AG08396 (cell line): ENCODE measurements around the gene PHF3.
A peak's percentile ranks its signal among the peaks of the same experiment; 100 is the strongest.

Experiments
- DNase-seq: peaks from one replicate; pipeline ENCODE4 v3.0.0; 2012; ENCODE audit warnings: low spot score, mixed read lengths

The PHF3 gene

DNA sequence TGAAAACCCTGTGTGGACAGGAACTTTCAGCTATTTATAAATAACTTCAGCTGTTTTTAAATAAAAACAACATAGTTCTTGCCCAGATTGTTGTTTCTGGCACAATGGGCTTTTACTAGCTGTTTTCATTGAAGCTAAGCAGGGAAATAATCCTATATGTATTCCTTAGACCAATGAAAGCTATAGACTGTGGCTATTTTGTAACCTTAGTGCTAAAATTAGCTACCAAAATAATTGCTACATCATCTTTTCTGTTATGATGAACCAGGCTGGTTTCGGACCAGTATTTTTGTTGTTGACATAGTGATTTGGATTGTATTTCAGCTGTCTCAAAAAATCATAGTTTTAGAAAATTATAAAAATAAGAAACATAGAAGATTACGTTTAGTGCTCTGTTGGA is 13.7 kb downstream of the PHF3 start:
- DNase-seq: no peak

DNA sequence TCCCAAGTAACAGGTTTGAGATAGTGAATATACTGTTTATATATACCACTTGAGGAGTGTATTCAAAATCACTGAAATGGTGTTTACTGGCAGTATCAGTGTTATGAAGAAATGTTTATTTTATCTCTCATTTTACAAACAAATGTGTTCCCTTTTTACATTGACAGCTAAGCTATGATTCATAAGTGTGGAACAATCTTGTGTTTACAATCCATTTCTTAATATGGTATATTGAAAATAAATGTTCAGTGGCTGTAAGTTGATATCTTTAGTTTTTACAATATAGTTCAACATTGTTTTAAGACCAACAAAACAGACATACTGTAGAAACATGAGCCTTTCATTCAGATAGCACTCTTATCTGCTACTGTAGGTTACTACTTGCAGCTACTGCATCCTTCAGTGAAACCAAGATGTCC is 14.3 kb downstream of the PHF3 start:
- no peak for DNase-seq

DNA sequence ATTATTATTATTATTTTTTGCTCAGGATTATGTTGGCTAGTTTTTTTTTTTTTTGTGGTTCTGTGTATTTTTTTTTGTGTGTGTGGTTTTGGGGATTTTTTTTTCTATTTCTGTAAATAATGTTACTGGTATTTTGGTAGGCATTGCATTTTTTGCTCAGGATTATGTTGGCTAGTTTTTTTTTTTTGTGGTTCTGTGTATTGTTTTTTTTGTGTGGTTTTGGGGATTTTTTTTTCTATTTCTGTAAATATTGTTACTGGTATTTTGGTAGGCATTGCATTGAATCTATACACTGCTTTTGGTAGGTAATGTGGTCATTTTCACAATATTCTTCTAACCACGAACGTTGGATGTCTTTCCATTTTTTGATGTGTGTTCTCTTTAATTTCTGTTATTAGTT is 17.4 kb downstream of the PHF3 start:
- no peak for DNase-seq

DNA sequence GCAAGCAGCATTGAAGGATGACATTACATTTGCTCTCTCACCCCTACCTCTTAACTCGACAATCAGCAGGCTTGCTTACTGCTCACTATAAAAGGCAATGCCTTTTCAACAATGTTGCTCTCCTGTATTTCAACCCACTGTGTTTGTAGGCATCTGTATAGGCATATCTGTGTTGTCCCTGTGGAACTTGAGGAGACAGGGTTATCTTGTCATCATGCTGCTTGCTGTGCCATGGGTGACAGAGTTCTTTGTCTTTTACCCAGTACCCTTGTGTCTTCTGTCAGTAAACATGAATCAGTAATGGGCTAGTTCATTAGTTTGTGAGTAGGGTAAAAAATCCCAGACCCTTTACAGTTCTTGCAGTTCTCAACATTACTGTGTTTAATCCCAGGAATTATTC is 25.2 kb downstream of the PHF3 start:
- DNase-seq: no peak

DNA sequence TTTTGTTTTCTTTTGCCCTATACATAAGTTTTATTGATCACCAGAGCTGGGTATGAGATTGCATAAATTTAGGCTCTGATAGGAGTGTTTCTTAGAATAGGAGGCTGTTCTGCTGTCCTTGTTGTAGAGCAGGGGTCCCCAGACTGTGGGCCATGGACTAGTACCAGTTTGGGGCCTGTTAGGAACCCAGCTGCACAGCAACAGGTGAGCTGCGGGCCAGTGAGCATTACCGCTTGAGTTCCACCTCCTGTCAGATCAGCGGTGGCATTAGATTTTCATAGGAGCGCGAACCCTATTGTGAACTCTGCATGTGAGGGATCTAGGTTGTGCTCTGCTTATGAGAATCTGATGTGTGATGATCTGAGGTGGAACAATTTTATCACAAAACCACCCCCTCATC is 26.2 kb downstream of the PHF3 start:
- no peak for DNase-seq

DNA sequence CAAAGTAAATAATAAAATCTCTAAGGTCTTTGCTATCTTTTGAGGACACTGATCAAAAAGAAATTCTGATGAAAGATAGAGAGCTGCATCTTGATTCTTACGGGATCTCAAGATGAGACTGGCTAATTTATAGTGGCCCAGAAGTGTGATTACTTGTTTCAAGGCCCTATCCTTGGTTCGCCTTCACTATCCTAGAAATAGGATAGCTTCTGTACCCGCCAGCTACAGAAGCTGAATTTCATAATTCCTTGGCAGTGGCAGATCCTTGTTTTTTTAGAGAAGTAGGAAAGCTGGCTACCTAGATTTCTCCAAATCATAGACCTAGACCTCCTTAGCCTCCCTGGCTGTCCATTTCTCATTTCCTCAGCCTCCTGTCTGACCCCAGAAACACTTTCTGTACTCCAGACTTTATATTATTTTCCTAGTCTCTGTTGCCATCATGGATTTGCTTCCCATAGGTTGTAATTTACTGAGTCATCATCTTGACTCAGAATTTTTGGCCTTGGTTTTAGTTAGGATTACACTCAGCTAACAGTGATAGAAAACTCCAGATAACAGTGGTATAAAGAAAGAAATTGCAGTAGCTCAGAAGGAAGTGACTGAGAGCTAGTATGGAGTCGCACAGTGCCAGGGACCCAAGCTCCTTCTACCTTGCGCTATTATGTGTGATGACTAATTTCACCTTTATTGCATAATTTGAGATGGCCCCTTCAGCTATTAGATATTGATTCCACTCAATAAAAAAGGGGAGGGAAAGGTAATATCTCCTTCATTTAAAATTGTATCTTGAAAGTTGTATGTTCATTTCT is 27.7 kb downstream of the PHF3 start:
- DNase-seq: peak; percentile 21

DNA sequence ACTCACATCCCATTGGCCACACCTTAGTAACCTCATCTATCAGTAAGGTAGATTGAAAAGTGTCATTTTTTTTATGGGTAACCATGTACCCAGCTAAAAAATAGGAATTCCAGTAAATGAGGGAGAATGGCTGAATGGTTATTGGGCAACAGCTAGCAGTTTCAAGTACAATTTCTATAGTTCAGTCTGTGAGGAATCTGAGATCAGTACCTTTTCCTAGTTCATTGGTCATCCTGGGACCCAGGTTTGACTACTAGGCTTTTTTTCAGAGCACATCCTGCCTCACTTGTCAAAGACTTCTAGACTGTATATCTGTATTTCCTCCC is 28.3 kb downstream of the PHF3 start:
- no peak for DNase-seq

DNA sequence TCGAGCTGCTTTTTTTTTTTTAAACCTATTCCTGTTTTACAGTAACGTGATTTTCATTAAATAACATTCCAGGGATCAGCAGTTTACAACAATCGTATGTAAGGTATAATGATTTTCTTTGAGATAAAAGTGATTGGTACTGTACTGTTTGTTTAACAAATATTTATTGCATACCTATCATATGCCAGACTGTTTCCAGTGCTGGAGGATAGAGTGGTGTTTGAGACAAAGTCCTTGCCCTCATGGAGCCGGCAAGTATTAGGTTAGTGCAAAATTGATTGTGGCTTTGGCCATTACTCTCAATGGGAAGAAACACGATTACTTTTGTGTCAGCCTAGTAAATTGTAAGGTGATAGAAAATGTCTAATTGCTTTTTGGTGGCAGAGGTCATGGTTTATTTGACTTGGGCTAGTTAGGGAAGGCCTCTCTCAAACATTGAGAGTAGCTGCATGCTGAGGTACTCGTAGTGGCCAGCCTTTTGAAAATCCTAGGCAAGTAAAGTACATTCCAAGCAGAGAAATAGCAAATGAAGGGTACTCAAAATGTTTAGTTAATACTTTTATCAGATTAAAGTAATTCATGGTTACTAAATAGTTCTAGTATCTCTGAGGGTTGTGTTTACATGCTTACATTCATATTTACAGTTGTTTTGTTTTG is 35.6 kb downstream of the PHF3 start:
- no peak for DNase-seq

DNA sequence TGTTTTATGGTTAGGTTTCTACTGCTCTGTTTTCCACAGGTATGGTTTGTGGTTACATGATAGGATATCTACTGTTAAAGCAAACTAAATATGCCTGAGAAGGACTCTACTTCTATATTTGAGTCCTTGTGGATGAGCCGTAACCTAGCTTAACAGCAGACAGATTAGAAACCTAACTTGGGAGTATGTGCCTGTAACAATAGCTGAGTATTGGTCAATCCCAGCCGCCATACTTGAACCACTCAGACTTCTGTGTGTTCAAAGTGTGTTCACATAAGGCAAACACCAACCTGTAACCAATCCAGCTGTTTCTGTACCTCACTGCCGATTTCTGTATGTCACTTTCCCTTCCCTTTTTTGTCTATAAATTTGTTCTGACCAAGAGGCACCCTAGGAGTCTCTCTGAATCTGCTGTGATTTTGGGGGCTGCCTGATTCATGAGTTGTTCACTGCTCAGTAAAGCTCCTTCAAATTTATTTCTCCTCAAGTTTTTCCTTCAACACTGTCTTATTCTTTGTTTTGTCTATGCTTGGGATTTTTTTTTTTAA is 37.1 kb downstream of the PHF3 start:
- no peak for DNase-seq

DNA sequence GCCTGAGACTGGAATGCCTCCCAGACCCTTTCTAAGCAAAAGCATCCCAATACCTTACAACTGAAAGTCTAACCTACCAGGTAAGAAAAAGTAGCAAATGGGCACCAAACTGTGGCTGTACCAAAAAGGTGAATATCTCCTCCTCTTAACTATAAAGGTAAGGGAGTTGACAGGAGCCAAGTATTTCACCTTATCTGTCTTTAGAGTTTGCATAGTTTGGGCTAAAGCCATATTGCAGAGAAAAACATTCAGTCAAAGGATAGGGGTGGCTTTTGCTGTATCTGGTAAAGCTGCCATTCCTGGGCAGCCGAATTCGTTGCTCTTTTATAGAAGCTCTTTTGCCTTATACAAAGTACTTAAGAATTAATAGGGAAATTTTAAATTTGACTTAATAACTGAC is 38.1 kb downstream of the PHF3 start:
- DNase-seq: no peak

DNA sequence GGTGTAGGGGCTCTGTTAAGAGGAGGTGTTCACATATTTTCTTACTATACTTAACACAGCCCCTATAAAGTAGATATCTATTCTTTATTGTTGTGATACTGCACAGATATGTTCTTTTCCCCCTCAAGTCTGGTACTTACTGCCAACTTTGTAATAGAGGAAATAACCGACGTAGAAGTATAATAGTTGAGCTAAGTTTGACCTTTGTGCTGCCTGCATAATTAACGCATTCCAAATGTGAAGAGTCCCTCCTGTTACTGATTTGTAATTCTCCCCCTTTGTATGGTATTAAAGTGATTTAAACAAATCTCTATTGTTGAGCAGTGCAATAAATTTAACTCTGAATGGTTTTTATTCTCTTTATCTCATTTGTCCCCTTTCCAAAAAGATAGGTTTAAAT is 39.0 kb downstream of the PHF3 start:
- DNase-seq: no peak

DNA sequence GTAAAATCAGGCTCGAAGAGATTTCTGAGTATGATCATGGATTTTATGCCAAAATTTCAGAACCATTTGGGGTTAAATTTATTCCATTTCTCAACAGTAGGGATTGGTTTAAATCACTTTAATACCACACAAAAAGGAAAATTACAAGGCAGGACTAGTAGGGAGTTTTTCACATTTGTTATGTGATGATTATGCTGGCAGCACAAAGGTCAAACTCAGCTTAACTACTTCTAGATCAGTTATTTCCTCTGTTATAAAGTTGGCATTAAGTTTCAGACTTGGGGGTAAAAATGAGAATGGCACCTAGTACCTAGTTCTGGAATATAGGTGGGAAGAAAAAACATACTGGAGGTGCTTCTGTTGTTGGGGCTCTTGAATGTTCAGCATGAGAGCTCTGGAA is 39.5 kb downstream of the PHF3 start:
- DNase-seq: no peak

DNA sequence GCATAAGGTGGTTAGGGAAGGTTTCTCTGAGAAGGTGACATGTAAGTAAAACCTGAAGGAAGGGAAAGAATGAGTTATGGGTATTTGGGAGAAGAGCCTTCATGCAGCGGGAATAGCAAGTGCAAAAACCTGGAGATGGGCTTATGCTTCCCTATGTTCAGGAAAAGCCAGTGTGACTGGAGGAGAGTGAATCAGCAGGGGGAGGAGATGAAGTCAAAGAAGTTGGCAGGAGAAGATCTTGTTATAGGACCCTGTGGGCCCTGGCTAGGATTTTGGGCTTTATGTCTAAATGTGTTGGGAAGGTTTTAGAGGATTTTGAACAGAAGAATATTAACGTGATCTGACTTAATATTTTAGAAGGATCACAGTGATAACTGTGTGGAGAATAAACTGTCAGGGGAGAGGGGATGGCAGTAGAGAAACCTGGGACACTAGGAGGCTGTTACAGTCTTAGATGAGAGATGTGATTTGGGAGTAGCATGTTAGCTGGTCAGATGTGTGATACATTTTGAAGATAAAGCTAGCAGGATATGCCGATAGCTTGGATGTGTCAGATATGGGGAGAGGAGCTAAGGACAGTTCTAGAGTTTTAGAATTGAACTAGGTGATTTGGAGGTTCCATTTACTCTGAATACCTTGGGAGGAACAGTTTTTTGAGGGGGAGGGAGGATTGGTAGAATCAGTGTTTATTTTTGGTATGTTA is 41.0 kb downstream of the PHF3 start:
- DNase-seq: no peak

DNA sequence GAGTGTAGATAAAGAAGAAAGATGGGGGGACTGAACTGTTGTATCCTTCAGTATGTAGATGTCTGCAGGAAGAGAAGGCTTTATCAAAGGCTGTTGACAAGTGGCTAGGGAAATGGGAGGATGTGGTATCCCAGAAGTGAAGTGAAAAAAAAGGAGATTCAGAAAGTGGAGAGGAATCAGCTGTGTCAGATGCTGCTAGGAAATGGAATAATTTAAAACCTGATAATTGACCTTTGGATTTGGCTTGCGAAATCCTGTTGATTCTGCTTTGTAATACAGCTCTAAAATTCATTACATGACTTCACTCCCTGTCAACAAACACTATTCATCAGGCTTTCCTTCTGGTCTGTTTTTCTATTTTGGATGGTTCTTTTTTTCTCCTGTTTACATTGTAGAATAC is 41.7 kb downstream of the PHF3 start:
- DNase-seq: no peak

DNA sequence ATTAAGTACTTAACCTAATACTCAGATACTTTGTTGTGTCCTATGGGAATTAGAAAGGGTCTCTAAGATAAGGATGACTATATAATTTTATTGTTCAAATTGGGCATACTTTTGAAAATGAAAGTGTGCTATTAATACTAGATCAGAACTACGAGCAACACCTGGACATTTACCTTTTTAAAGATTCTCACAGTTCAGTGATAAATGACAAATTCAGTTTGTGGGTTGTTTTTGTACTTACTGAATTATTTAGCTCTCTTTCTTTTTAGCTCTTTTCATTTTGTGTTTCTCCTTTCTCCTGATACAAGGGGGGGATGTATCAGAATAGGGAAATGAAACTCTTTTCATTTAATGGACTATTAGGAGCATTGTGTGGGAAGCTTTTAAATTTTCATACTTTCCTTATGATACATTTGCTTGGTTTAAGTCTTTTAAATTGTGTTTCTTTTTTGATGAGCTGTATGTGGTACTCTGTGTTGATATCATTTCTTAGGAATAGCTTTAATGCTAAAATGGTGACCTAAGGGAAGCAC is 47.5 kb downstream of the PHF3 start:
- no peak for DNase-seq

DNA sequence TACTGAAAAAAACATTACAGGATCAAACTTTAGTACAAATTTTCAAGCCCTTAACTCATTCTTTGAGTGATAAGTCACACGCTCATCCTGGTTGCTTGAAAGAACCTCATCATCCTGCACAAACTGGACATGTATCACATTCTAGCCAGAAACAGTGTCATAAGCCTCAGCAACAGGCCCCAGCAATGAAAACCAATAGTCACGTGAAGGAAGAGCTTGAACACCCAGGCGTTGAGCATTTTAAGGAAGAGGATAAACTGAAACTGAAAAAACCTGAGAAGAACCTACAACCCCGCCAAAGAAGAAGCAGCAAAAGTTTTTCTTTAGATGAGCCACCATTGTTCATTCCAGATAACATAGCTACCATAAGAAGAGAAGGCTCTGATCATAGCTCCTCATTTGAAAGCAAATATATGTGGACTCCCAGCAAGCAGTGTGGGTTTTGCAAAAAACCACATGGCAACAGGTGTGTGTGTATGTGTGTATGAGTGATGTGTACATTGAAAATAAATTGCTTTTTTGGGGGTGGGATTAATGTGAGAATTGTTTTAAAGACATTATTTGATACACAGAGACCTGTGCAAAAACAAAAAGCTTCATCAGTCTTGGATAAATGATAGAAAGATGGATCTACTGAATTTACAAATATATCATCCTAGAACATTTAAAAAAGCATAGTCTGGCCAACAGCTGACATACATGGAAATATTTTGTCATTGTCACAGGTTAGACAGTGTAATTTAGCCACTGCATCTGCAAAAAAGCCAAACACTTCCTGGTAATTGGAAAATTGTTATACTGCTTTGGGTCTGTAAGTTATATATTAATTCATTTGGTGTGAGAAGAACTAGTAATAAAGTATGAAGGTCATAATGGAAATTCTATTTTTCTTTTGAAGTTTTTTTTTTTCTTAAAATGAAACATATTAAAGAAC is 50.1 kb downstream of the PHF3 start:
- no peak for DNase-seq

DNA sequence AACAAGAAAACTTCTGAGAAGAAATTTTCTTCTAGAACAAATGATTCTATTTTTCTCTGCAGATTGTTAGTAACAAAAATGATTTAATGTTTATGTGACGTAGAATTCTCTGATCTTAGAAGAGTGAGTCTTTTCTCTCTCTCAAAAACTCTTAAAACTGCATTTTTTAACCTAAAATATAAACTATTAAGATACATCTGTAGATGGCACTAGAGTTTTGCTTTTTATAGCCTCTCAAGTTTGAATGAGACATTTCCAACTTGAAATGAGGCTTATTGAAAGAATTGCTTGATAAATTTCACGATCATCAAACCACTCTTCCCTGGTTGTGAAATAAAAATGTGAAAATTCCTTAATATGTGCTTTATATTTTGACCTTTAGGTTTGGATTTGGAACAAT is 53.8 kb downstream of the PHF3 start:
- DNase-seq: no peak

DNA sequence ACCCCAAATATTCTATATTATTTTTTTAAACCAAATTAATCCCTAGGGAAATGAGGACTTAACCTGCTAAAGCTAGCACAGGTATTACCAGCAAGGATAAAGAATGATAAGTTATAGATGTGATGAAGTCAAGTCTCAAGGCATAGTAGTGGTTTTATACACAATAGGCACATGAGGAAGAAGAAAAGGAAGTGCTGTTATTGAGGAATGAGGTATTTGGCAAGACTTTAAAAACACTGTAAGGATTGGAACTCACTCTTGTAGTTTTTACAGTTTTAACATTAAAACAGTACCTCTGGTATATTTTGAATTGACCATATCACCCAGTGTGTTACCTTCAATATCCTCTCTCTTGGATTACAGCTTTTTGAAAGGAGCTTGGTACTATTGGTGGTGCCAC is 54.6 kb downstream of the PHF3 start:
- no peak for DNase-seq

DNA sequence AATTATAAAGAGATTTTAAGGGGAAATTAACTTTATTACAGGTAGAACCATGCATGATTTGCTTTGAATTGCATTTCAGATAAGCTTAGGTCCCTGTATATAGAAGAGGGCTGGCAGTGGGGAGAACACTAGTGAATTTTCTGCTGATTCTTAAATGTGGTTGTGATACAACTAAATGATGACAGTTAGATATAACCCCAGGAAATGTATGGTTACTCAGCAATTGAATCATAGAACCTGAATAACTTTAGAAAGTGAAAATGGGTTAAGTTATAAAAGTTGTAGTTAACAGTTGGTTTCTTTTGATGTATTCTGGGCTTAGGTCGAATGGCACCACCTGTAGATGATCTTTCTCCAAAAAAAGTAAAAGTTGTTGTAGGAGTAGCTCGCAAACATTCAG is 70.1 kb downstream of the PHF3 start:
- no peak for DNase-seq

DNA sequence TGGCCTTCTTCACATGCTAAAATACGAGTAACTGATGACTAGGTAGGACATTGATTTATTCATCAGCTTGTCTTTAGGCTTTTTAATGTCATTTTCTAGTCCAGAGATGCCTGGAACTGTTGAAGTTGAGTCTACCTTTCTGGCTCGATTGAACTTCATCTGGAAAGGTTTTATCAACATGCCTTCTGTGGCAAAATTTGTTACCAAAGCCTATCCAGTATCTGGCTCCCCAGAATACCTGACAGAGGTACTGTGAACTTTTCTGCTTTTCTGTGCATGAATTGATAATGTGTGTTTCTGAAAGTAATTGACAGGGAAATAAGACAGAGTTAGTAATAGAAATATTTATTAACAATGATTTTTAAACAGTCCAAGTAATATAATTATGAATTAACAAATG is 71.0 kb downstream of the PHF3 start:
- no peak for DNase-seq

DNA sequence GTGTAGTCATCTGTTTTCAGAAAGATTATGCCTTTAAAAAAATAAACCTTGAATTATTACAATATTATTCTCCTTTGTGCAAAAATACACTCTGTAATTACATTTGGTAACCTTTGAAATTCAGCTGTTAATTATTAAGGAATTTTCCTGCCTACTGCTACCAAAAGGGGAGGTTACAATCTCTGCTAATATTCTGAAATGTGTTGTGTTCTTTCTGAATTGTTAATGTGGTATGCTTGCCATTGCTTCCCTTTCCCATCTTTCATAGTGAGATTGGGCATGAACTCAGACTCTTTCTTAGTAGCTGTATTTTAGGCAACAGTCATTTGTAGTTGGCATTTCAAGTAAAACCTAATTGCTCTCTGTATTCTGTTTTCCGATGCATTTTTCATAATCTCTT is 73.0 kb downstream of the PHF3 start:
- no peak for DNase-seq

DNA sequence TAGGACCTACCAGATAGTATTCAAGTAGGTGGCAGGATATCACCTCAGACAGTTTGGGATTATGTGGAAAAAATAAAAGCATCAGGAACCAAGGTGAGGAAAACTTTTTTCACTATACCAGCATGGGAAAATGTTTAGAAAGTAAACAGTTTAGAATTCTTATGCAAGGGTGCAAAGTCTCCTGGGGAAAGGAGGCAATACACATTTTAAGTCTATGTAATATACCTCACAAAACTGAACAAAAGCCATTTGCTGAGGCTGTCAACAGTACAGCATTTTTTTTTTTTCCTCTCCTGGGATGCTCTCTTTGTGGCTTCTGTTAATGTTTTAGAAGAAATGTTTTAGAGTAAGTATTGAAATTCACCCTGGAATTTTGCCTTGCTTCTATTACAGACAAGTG is 73.5 kb downstream of the PHF3 start:
- DNase-seq: no peak
